GM12801 (cell line): ENCODE results near the gene CDCA7.

Source experiments
- TF ChIP-seq, protein P1 (sequence below): IDR thresholded peaks from one replicate; pipeline ENCODE4 v1.5.1; 2011; ENCODE audit warnings: control low read depth; ENCODE audit not compliant: insufficient read length; ENCODE audit errors: extremely low read depth

The CDCA7 gene

DNA sequence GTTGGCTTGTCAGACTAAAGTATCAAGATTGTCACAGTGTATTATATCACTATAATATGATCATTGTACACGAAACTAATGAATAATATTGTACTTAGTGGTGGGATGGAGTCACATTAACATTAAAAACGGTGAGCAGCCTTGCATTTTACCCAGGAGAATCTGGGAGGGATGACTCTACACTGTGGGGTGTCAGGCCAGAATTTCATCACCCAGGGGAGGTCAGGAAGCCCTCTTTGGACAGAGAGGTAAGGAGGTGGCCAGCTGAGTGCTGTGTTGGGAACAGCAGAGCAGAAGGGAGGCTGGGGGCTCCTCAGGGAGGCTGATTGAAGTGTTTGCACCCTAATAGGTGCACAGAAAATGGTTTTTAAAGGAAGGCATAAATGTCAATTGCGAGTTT lies 33.0 kb downstream of the CDCA7 start:
- TF ChIP-seq, protein P1, sequence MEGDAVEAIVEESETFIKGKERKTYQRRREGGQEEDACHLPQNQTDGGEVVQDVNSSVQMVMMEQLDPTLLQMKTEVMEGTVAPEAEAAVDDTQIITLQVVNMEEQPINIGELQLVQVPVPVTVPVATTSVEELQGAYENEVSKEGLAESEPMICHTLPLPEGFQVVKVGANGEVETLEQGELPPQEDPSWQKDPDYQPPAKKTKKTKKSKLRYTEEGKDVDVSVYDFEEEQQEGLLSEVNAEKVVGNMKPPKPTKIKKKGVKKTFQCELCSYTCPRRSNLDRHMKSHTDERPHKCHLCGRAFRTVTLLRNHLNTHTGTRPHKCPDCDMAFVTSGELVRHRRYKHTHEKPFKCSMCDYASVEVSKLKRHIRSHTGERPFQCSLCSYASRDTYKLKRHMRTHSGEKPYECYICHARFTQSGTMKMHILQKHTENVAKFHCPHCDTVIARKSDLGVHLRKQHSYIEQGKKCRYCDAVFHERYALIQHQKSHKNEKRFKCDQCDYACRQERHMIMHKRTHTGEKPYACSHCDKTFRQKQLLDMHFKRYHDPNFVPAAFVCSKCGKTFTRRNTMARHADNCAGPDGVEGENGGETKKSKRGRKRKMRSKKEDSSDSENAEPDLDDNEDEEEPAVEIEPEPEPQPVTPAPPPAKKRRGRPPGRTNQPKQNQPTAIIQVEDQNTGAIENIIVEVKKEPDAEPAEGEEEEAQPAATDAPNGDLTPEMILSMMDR, result no peak

DNA sequence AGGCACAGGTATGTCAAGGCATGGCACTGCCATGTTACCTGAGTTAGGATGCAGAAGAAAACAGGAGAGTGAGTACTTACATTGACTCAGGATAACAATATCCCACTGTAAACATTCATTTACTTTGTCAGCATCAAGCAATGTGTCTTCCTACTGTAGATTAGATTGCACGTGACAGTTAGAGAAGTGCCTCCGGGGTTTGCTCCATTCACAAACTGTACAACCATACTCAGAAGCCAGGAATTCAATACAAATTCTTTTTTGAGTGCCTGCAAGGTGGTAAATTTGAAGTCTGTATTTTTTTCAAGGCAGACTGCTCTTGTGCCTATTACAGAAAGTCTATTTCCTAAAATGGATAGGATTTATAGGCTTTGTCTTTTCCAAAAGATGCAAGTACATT lies 34.1 kb downstream of the CDCA7 start:
- TF ChIP-seq, protein P1, result no peak

DNA sequence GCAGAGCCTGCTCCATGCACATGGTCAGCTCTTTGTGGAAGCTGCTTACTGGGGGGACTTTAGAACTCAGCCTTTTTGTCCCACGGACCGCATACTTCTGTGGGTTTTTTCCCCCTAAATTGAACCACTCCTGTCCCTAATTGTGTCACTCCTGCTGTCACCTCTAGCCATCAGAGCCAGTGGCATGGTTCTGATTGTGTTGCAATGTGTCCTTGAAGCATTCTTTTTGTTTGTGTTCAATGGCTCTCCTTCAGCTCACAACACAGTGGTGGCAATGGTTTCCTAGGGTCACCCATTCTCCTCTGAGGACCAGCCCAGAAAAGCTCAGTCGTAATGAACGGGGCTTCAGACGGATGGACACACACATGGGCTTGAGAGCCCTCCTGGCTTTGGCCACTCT lies 35.4 kb downstream of the CDCA7 start:
- TF ChIP-seq, protein P1, result no peak

DNA sequence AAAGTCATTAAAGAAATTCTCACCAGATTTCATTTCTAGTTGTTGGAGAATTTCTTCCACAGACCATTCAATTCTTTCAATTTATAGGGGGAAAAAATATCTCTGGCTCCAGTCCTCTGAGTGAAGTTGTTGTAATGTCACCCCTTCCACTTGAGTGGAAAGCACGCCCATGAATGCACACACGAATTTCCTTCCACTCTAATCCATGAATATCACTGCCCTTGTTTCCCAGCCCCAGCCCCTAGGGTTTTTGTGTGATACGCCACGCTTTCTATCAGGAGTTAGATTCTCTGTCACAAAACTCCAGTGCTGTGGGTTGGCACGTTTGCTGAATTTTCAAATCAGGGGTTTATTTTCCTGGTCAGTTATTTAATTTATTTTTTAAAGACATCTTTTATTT lies 38.1 kb downstream of the CDCA7 start:
- TF ChIP-seq, protein P1, result no peak

DNA sequence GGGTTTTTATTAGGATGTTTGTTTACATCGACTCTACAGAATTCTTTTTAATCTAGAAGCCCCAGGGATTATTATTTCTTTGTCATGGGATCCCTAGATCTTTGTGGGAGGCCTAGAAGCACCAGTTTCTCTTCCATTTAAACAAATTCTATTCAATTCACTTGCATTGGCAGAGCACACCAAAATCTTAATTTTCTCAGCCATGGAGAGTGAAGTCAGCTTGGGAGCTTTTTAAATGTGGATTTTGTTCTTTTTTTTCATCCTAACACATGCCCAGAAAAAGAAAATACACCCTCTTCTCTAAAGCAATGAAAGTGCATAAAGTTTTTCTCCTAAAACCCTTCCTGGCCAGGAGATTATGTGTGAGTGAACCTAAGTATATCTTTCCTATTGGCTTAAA lies 38.5 kb downstream of the CDCA7 start:
- TF ChIP-seq, protein P1, result no peak

DNA sequence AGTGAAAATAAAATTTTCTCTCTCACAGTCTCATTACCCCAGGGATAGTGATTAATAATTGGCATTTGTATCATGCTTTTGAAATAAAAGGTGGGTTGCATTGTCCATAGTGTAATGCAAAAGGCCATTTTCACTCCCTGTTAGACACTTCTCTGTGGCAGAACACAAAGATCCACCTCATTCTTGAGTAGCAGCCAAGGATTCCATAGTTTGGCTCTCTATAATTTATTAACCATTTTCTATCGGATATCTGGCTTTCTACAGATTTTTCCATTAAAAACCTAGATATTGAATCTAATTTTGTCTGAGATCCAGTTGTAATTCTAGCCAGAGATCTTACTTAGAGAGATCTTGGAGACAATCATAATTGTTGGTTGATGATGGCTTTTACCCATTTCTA lies 39.0 kb downstream of the CDCA7 start:
- TF ChIP-seq, protein P1, result no peak

DNA sequence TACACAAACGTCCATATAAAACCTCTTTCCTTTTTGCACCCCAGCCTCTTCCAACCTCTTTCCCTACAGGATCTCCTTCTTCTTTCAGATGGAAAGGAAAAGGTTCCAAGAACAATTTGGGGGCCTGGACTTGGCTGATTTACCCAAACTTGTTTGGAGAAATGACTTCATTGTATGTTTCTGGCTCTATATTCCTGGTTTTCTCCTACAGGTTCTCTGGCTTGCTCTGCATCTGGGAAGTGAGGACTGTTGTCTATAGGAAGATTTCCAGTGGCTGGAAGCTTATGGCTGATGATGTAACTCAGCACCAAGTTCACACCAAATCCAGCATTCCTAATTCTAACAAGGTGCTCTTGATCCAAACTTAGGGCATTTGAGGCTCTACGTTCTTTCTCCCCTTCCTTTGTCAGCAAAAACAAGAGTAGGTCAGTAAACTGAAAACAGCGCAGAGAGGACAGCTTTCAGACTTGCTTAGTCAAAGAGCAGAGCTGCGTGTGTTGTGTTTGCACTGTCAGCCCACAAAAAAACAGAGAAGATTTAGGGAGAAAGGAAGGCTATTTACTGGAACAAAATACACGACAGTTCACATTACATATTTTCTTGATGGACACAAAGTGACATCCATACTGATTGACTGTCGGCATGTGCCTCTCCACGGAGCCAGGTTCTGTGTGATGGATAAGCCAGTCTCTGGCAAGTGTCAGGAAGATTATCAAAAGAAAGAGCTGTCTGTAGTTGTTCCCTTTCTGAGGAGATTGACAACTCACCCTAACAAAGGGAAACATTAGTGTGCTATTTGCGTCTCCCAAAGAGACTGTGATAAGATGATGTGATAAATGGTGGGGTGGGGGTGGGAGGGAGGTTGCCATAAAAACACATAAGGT lies 39.7 kb downstream of the CDCA7 start:
- TF ChIP-seq, protein P1, result no peak
